Amniotic stem cell (primary cell): Measurements from ENCODE around the gene UBE2Q1.

Experiments
- DNase-seq: peaks from one replicate; lab custom pipeline; 2025; lab: John Stamatoyannopoulos, UW

The UBE2Q1 gene

GRCh38 chr1:154502744-154503115 is 55.7 kb downstream of the UBE2Q1 start:
- DNase-seq, result no peak

DNA sequence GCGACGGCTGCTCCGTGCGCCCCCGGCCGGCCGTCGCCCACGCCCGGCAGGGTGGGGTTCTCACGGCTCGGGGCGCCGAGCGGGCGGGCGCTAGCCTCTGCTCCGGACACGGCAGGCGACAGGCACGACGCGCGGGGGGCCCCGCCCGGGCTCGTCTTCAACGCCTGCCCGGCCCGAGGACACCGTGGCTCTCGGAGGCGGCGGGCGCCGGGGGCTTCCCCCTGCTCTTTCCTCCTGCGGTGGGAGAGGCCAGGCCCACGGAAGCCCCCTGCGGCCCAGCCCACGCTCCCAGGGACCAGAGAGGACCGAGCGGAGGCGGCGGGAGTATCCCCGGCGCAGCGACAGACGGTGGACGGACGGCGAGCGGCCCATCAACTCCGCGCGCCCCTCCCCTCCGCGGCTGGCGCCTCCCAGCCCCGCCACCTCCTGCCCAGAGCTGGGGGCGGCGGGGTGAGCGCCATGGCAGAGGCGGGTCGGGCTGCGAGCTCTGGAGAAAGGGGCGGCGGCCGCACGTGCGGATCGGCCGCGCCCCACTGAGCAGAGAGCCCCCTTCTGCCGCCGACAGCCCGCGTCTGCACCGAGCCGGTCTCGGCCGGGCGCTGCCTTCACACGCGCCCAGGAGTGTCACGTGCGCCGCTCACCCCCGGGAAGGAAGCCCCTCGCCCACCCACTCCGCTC is 56.3 kb downstream of the UBE2Q1 start, which contains the start of the genes SHE and TDRD10:
Gene SHE, minus strand, starts transcription at position 347 of the 678 bp plus-strand sequence. CDS start 386 bp downstream, outside the sequence.
Gene TDRD10, plus strand, starts transcription at position 154 of the 678 bp plus-strand sequence. CDS start 4,685 bp downstream, outside the sequence.
- no peak for DNase-seq

DNA sequence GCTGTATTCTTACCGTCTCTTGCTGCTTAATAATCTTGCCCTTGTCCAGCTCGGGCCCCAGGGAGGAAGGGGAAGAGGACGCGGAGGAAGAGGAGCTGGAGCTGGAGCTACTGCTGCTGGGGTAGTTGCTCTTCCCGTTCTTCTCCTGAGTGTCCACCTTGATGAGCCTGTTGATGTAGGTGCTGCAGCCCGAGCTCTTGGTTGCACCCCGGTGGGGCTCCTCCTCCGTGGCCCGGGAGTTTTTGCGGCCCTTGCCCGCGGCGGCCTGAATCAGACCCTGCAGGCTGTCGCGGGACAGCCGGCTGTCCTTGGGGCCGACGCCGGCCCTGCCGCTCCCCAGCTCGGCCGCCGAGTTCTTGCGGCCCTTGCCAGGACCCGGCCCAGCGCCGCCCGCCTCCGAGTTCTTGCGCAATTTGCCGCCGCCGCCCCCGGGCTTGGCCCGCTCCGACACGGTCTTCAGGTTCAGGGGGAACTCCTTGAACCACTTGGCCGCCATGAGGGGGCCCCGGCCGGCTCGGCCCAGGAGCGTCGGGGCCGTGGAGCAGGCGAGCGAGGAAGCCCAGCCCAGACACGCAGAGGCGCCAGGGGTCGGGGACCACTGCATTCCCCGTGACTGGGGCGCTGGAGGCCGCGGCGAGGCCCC is 56.9 kb downstream of the UBE2Q1 start:
- no peak for DNase-seq

GRCh38 chr1:154500533-154500932 is 57.9 kb downstream of the UBE2Q1 start:
- DNase-seq, result no peak

DNA sequence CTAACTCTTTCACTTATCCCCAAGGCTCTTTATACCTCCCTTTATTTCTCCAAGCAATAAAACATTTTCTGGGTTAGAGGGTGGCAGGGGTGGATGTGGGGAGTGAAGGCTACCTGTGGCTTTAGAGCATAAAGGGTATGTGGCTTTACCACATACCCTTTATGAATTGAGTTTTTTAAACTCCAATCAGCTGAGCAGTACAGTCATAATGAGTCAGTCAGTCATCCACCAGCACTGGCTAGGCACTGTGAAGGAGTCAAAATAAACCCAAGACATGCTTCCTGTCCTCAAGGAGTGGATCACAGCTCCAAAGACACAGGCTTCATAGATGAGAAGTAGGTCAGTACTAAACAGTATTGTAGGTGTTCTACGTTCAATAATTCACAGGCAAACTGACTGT is 59.0 kb downstream of the UBE2Q1 start:
- no peak for DNase-seq
